SK-N-MC (cell line): ENCODE results near the gene C14orf132.

Source experiments
- EZH2 ChIP-seq: fragments of 200-600 bp; sonication (generic); IDR thresholded peaks from one replicate; pipeline ENCODE4 v1.6.1; 2017; ENCODE audit warnings: antibody characterized with exemption
- FOXP2 ChIP-seq: optimal IDR thresholded peaks from 2 replicates; pipeline ENCODE3; 2011; ENCODE audit warnings: mild to moderate bottlenecking, moderate library complexity; ENCODE audit not compliant: insufficient read depth; ENCODE audit errors: extremely low read length, control extremely low read depth
- POLR2AphosphoS5 ChIP-seq: IDR thresholded peaks from 2 replicates; pipeline ENCODE4 v1.6.1; 2012; ENCODE audit warnings: mild to moderate bottlenecking, low read depth, low read length, borderline replicate concordance

DNA sequence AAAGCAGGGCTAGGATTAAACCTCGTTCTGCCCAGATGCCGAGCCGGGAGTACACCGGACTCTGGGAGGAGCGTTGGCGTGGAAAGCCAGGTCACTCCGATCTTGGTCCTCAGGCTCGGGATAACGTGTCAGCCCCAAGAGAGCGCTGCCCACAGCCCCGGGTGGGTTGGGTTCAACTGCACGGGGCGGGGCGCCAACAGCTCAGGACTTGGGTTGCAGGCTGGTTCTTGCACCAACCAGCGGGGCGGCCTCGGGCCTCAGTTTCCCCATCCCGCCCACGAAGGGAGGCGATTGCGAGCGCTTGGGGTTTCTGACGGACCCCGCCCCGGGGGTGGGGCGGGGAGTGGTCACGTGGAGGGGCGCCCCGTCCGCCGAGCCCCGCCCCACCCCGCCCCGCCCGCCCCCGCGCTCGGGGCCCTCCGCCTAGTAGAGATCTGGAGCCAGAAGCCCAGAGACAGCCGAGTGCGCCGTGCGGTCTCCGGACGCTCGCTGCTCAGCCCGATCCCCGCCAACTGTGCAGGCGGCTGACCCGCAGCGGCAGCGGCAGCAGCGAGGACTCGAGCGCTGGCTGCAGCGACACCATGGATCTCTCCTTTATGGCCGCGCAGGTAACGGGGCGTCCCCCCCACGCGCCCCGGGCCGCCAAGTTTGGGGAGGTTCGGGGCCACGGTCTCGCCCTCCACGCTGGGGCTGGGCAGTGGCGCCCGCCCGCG lies at the start of gene C14orf132:
- TF ChIP-seq EZH2 (no peak), POLR2AphosphoS5 (peak; percentile 81), FOXP2 (no peak)
